Measurements from ENCODE around the gene SHF. TPM values are rescaled to one million over a fixed set of nuclear protein-coding genes. Genes with fewer than 3 reads are reported as not detected.

The SHF gene
- total RNA-seq, 2 donors from 2014 or later = 42.0 to 53.8 TPM

GRCh38 chr15:45140557-45141250, 47.1 kb downstream of the SHF start:
- no peak overlapping the region for H3K9ac ChIP-seq (ENCODE audit: extremely low read depth, low read length, poor library complexity, severe bottlenecking)
- no peaks in the 10 kb centered on the region for H3K36me3 ChIP-seq (ENCODE audit: control insufficient read depth, insufficient read depth, low read length)
- H3K4me3 ChIP-seq (ENCODE audit: low read length) = no peak overlapping the region
- TF ChIP-seq, protein P1, sequence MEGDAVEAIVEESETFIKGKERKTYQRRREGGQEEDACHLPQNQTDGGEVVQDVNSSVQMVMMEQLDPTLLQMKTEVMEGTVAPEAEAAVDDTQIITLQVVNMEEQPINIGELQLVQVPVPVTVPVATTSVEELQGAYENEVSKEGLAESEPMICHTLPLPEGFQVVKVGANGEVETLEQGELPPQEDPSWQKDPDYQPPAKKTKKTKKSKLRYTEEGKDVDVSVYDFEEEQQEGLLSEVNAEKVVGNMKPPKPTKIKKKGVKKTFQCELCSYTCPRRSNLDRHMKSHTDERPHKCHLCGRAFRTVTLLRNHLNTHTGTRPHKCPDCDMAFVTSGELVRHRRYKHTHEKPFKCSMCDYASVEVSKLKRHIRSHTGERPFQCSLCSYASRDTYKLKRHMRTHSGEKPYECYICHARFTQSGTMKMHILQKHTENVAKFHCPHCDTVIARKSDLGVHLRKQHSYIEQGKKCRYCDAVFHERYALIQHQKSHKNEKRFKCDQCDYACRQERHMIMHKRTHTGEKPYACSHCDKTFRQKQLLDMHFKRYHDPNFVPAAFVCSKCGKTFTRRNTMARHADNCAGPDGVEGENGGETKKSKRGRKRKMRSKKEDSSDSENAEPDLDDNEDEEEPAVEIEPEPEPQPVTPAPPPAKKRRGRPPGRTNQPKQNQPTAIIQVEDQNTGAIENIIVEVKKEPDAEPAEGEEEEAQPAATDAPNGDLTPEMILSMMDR (conservative IDR thresholded peaks at IDR 0.05) = no peak
- H3K27ac ChIP-seq (ENCODE audit: low read depth, low read length) = no peak overlapping the region
- no peaks in the 10 kb centered on the region for H3K9me3 Mint-ChIP-seq
- peaks cover 27% of the 10 kb centered on the region for H3K27me3 ChIP-seq (ENCODE audit: control insufficient read depth, insufficient read depth, low read length, poor library complexity, severe bottlenecking)
- H3K36me3 Mint-ChIP-seq (ENCODE audit: low read depth) = no peaks in the 10 kb centered on the region
- H3K4me1 ChIP-seq (ENCODE audit: control insufficient read depth, insufficient read depth, low read length) = no peaks in the 10 kb centered on the region
- H3K4me1 Mint-ChIP-seq = peaks cover 3% of the 10 kb centered on the region
- 94 to 98% methylated on average over 6 to 10 of the region's 10 CpGs for WGBS, 2 experiments (ENCODE audit: insufficient coverage in 1 of 2, insufficient read length in 1 of 2)
- no peaks in the 10 kb centered on the region for H3K9me3 ChIP-seq (ENCODE audit: control insufficient read depth, low read length)
- peaks cover 40% of the 10 kb centered on the region for H3K27me3 Mint-ChIP-seq (ENCODE audit: insufficient read depth)
- H3K27ac Mint-ChIP-seq = no peak overlapping the region
- H3K4me3 Mint-ChIP-seq = no peak overlapping the region
- no peak for DNase-seq

- TF ChIP-seq, protein P1 (conservative IDR thresholded peaks at IDR 0.05) = no peak
- H3K36me3 ChIP-seq (ENCODE audit: control insufficient read depth, insufficient read depth, low read length) = no peaks in the 10 kb centered on the region
- DNase-seq = no peak
- peaks cover 42% of the 10 kb centered on the region for H3K27me3 Mint-ChIP-seq (ENCODE audit: insufficient read depth)
- H3K9ac ChIP-seq (ENCODE audit: extremely low read depth, low read length, poor library complexity, severe bottlenecking) = no peak overlapping the region
- H3K4me1 Mint-ChIP-seq = peaks cover 3% of the 10 kb centered on the region
- H3K4me3 ChIP-seq (ENCODE audit: low read length) = no peak overlapping the region
- H3K9me3 ChIP-seq (ENCODE audit: control insufficient read depth, low read length) = no peaks in the 10 kb centered on the region
- H3K27me3 ChIP-seq (ENCODE audit: control insufficient read depth, insufficient read depth, low read length, poor library complexity, severe bottlenecking) = peaks cover 35% of the 10 kb centered on the region
- no peak overlapping the region for H3K27ac Mint-ChIP-seq
- no peaks in the 10 kb centered on the region for H3K9me3 Mint-ChIP-seq
- no peak overlapping the region for H3K4me3 Mint-ChIP-seq
- no peaks in the 10 kb centered on the region for H3K36me3 Mint-ChIP-seq (ENCODE audit: low read depth)
- WGBS, 2 experiments (ENCODE audit: insufficient coverage in 1 of 2, insufficient read length in 1 of 2) = 88 to 97% methylated on average over 5 to 6 of the region's 6 CpGs
- H3K4me1 ChIP-seq (ENCODE audit: control insufficient read depth, insufficient read depth, low read length) = no peaks in the 10 kb centered on the region
- H3K27ac ChIP-seq (ENCODE audit: low read depth, low read length) = no peak overlapping the region
Measured at GRCh38 chr15:45139770-45140169, 48.0 kb downstream of the SHF start.

- H3K4me3 Mint-ChIP-seq = no peak overlapping the region
- peaks cover 43% of the 10 kb centered on the region for H3K27me3 Mint-ChIP-seq (ENCODE audit: insufficient read depth)
- no peak for DNase-seq
- 91 to 100% methylated on average over 3 to 11 of the region's 12 CpGs for WGBS, 2 experiments (ENCODE audit: insufficient coverage in 1 of 2, insufficient read length in 1 of 2)
- H3K9me3 Mint-ChIP-seq = no peaks in the 10 kb centered on the region
- Histone ChIP-seq H3K27ac (ENCODE audit: low read depth, low read length) (no peak overlapping the region), H3K36me3 (ENCODE audit: control insufficient read depth, insufficient read depth, low read length) (no peaks in the 10 kb centered on the region), H3K9ac (ENCODE audit: extremely low read depth, low read length, poor library complexity, severe bottlenecking) (no peak overlapping the region), H3K27me3 (ENCODE audit: control insufficient read depth, insufficient read depth, low read length, poor library complexity, severe bottlenecking) (peaks cover 42% of the 10 kb centered on the region), H3K4me1 (ENCODE audit: control insufficient read depth, insufficient read depth, low read length) (no peaks in the 10 kb centered on the region), H3K9me3 (ENCODE audit: control insufficient read depth, low read length) (no peaks in the 10 kb centered on the region), H3K4me3 (ENCODE audit: low read length) (no peak overlapping the region)
- H3K4me1 Mint-ChIP-seq = peaks cover 3% of the 10 kb centered on the region
- TF ChIP-seq, protein P1 (conservative IDR thresholded peaks at IDR 0.05) = no peak
- no peaks in the 10 kb centered on the region for H3K36me3 Mint-ChIP-seq (ENCODE audit: low read depth)
- no peak overlapping the region for H3K27ac Mint-ChIP-seq
Measured at GRCh38 chr15:45138814-45139765, 48.7 kb downstream of the SHF start.

Data from endodermal cell (in vitro differentiated cells).